Measurements from ENCODE around the gene RNF175.

DNA sequence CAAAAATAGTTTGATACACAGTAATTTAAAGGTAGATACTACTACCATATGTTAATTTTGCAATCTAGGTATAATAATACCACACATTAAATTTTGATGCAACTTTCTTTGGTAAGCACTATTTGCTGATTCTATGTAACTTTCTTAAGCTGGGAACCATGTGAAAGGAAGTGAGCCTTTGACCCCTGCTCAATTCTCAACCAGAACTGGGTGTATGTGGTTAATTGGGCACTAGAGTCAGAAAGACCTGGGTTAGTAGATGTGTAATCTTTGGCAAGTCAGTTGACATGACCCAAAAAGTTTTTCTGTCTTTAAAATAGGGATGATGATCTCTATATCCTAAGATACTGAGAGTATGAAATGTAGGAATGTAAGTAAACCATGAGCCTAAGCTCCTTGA, 53.3 kb downstream of the RNF175 start:
- TF ChIP-seq CTCF (IDR thresholded peaks at IDR 0.05) (no peak), NR2C2 (CRISPR knock-in tag; IDR thresholded peaks at IDR 0.05) (no peak), ATF1 (CRISPR knock-in tag; IDR thresholded peaks at IDR 0.05) (no peak), NR3C1 (CRISPR knock-in tag; conservative IDR thresholded peaks at IDR 0.05; ENCODE audit: low read depth) (no peak), ZNF121 (CRISPR knock-in tag; IDR thresholded peaks at IDR 0.05) (no peak), AR (CRISPR knock-in tag; IDR thresholded peaks at IDR 0.05) (no peak), JAZF1 (CRISPR knock-in tag; IDR thresholded peaks at IDR 0.05) (no peak), STAT6 (CRISPR knock-in tag; conservative IDR thresholded peaks at IDR 0.05; ENCODE audit: low read depth) (no peak)
- TF ChIP-seq, protein P1, sequence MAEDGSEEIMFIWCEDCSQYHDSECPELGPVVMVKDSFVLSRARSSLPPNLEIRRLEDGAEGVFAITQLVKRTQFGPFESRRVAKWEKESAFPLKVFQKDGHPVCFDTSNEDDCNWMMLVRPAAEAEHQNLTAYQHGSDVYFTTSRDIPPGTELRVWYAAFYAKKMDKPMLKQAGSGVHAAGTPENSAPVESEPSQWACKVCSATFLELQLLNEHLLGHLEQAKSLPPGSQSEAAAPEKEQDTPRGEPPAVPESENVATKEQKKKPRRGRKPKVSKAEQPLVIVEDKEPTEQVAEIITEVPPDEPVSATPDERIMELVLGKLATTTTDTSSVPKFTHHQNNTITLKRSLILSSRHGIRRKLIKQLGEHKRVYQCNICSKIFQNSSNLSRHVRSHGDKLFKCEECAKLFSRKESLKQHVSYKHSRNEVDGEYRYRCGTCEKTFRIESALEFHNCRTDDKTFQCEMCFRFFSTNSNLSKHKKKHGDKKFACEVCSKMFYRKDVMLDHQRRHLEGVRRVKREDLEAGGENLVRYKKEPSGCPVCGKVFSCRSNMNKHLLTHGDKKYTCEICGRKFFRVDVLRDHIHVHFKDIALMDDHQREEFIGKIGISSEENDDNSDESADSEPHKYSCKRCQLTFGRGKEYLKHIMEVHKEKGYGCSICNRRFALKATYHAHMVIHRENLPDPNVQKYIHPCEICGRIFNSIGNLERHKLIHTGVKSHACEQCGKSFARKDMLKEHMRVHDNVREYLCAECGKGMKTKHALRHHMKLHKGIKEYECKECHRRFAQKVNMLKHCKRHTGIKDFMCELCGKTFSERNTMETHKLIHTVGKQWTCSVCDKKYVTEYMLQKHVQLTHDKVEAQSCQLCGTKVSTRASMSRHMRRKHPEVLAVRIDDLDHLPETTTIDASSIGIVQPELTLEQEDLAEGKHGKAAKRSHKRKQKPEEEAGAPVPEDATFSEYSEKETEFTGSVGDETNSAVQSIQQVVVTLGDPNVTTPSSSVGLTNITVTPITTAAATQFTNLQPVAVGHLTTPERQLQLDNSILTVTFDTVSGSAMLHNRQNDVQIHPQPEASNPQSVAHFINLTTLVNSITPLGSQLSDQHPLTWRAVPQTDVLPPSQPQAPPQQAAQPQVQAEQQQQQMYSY (CRISPR knock-in tag; IDR thresholded peaks at IDR 0.05), result no peak
- TF ChIP-seq, protein P2, sequence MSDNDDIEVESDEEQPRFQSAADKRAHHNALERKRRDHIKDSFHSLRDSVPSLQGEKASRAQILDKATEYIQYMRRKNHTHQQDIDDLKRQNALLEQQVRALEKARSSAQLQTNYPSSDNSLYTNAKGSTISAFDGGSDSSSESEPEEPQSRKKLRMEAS (CRISPR knock-in tag; IDR thresholded peaks at IDR 0.05), result no peak
- TF ChIP-seq, protein P3, sequence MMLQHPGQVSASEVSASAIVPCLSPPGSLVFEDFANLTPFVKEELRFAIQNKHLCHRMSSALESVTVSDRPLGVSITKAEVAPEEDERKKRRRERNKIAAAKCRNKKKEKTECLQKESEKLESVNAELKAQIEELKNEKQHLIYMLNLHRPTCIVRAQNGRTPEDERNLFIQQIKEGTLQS (CRISPR knock-in tag; conservative IDR thresholded peaks at IDR 0.05), result no peak
